Left lung (tissue), 10 donors: ENCODE data around the gene UBE2F. TPM values are rescaled to one million over a fixed set of nuclear protein-coding genes. Genes with fewer than 3 reads are reported as not detected.

Source experiments
- ATAC-seq: fragments of 200-7000 bp; cut with Tn5 transposase; one replicate; pipeline ENCODE4 v1.9.1; 2020; ENCODE audit warnings: moderate library complexity
- DNase-seq, 4 donors: peaks; one replicate each; pipeline ENCODE4 v3.0.0-alpha.2; 2013 to 2020
- H3K27ac ChIP-seq, 2 donors: fragments of 200-600 bp; sonication (generic) in 1 of 2; one replicate each; pipeline versions ENCODE4 v1.5.0 to v1.8.0; 2020 to 2021
- H3K27me3 ChIP-seq, 2 donors: fragments of 200-600 bp; sonication (generic) in 1 of 2; one replicate each; pipeline versions ENCODE4 v1.5.0 to v1.8.0; 2020 to 2021
- H3K36me3 ChIP-seq, 2 donors: fragments of 200-600 bp; sonication (generic) in 1 of 2; one replicate each; pipeline versions ENCODE4 v1.5.0 to v1.8.0; 2020 to 2021
- H3K4me1 ChIP-seq, 2 donors: fragments of 200-600 bp; one replicate each; pipeline ENCODE4 v1.8.0; 2021
- H3K4me3 ChIP-seq, 2 donors: fragments of 200-600 bp; sonication (generic) in 1 of 2; one replicate each; pipeline versions ENCODE4 v1.5.0 to v1.8.0; 2020 to 2021; ENCODE audit warnings: mild to moderate bottlenecking in 1 of 2
- H3K9me3 ChIP-seq, 2 donors: fragments of 200-600 bp; sonication (generic) in 1 of 2; one replicate each; pipeline versions ENCODE4 v1.5.0 to v1.8.0; 2020 to 2021
- intact Hi-C, 2 donors: fragments of 100-400 bp; cut with DNase I; formaldehyde crosslinking; loops; one replicate each; pipeline versions ENCODE4 v1.11.2 to v1.14.2; 2022
- polyA plus RNA-seq, 6 donors: library from polyadenylated mRNA; unstranded; fragments of 120-200 nt; gene quantifications; one replicate each; pipeline ENCODE4 v1.2.1, GENCODE V29; 2013; ENCODE audit not compliant: insufficient read length in 6 of 6
- total RNA-seq, 2 donors: library from RNA; stranded (reverse); fragmentation: NEBNext Ultra II Directional; extraction: Animal tissue kit (Norgen Biotek cat#: 25700); gene quantifications; one replicate each; pipeline ENCODE4 v1.2.1, GENCODE V29; 2021
- TF ChIP-seq, protein P1 (sequence below), 2 donors: fragments of 200-600 bp; sonication (generic) in 1 of 2; IDR thresholded peaks; one replicate each; pipeline versions ENCODE4 v1.5.0 to v1.8.0; 2021; ENCODE audit warnings: antibody characterized with exemption in 2 of 2
- donor health status: DM: no; HTN: yes; CAD: no.
- donor health status: DM: no; HTN: no; CAD: no.

Gene UBE2F
- total and polyA plus RNA-seq, 8 donors: 33.9 to 58.9 (median 34.7) TPM

GRCh38 chr2:238021327-238021726, 54.5 kb downstream of the UBE2F start:
- no peak overlapping the region for H3K4me3 ChIP-seq
- intact Hi-C loops: no loop called here

DNA sequence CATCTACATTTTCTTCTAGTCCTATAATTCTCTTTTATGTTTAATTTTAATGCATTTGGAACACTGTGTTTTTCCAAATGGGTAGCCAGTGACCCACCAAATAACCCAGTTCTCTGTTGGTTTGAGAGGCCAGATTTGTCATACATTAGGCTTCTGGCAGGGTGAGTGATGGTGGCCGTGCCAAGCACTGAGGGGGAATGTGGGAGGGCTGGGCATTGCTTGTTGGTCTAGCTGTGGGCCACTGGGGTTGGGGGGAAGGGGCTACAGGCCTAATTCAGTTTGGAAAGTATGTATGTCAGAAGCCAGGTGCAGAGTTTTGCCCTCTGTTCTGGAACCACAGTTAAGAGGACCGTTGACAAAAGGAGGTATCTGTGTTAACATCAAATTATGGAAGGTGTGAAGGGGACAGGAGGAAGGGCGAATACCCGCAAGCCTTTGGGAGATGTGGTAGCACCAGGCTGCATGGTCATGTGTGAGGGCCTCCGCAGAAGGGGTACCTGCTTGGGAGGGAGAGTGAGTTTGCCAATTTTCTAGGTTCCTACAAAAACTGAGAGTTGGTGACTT, 55.9 kb downstream of the UBE2F start:
- intact Hi-C loops: no loop called here
- DNase-seq (no peak), ATAC-seq (no peak)
- Histone ChIP-seq H3K4me1 (no peaks in the 10 kb centered on the region), H3K27ac (no peak overlapping the region), H3K27me3 (no peaks in the 10 kb centered on the region), H3K36me3 (peaks cover 0 to 69% of the 10 kb centered on the region in 2 donors), H3K4me3 (no peak overlapping the region), H3K9me3 (no peaks in the 10 kb centered on the region)
- TF ChIP-seq, protein P1, sequence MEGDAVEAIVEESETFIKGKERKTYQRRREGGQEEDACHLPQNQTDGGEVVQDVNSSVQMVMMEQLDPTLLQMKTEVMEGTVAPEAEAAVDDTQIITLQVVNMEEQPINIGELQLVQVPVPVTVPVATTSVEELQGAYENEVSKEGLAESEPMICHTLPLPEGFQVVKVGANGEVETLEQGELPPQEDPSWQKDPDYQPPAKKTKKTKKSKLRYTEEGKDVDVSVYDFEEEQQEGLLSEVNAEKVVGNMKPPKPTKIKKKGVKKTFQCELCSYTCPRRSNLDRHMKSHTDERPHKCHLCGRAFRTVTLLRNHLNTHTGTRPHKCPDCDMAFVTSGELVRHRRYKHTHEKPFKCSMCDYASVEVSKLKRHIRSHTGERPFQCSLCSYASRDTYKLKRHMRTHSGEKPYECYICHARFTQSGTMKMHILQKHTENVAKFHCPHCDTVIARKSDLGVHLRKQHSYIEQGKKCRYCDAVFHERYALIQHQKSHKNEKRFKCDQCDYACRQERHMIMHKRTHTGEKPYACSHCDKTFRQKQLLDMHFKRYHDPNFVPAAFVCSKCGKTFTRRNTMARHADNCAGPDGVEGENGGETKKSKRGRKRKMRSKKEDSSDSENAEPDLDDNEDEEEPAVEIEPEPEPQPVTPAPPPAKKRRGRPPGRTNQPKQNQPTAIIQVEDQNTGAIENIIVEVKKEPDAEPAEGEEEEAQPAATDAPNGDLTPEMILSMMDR (IDR thresholded peaks at IDR 0.05): no peak

More at GRCh38 chr2:238021327-238021726, 54.5 kb downstream of the UBE2F start:
- Histone ChIP-seq H3K9me3 (no peaks in the 10 kb centered on the region), H3K4me1 (no peaks in the 10 kb centered on the region), H3K27me3 (no peaks in the 10 kb centered on the region), H3K27ac (no peak overlapping the region), H3K36me3 (peaks cover 0 to 64% of the 10 kb centered on the region in 2 donors)
- DNase-seq: no peak
- TF ChIP-seq, protein P1 (IDR thresholded peaks at IDR 0.05): no peak
- ATAC-seq: no peak

GRCh38 chr2:238023608-238024007, 56.8 kb downstream of the UBE2F start:
- H3K9me3 ChIP-seq: no peaks in the 10 kb centered on the region
- DNase-seq (no peak), ATAC-seq (no peak)
- TF ChIP-seq, protein P1 (IDR thresholded peaks at IDR 0.05): no peak
- no peaks in the 10 kb centered on the region for H3K4me1 ChIP-seq
- peaks cover 0 to 66% of the 10 kb centered on the region in 2 donors for H3K36me3 ChIP-seq
- intact Hi-C loops: no loop called here
- H3K27me3 ChIP-seq: no peaks in the 10 kb centered on the region
- H3K27ac ChIP-seq: no peak overlapping the region
- H3K4me3 ChIP-seq: no peak overlapping the region

DNA sequence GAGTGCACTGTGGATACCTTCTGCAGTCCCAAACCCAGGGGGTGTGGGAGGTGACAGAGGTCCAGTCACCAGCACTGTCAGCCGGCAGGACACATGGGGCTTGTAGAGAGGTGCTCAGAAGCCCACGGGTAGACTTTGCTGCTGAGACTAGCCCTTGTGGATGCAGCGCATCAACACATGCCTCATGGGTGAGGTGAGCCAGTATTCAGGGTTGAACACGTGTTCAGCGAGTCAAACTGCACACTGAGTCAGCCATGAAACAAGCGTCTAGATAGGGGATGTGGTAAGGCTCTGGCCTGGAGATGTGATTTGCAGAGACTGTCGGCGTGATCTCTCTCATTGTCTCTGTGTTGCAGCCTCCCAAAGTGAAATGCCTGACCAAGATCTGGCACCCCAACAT, 58.2 kb downstream of the UBE2F start:
- Histone ChIP-seq H3K4me1 (no peaks in the 10 kb centered on the region), H3K27me3 (no peaks in the 10 kb centered on the region), H3K9me3 (no peaks in the 10 kb centered on the region), H3K27ac (no peak overlapping the region), H3K4me3 (no peak overlapping the region), H3K36me3 (peaks cover 0 to 60% of the 10 kb centered on the region in 2 donors)
- ATAC-seq (no peak), DNase-seq (no peak)
- TF ChIP-seq, protein P1 (IDR thresholded peaks at IDR 0.05): no peak
- intact Hi-C loops: no loop called here

- DNase-seq (no peak), ATAC-seq (no peak)
- Histone ChIP-seq H3K27ac (no peak overlapping the region), H3K27me3 (no peaks in the 10 kb centered on the region), H3K36me3 (peaks cover 0 to 62% of the 10 kb centered on the region in 2 donors), H3K4me1 (no peaks in the 10 kb centered on the region), H3K9me3 (no peaks in the 10 kb centered on the region), H3K4me3 (no peak overlapping the region)
- TF ChIP-seq, protein P1 (IDR thresholded peaks at IDR 0.05): no peak
- intact Hi-C loops: no loop called here
These were observed 59.0 kb downstream of the UBE2F start for GRCh38 chr2:238025741-238026360.
